ENCODE measurements around the gene TMEM98.
"Not testable (repeated sequence)": the region's sequence is repeated elsewhere in the genome, so short reads cannot be mapped to it uniquely, and the experiment has no call there.

Gene TMEM98

DNA sequence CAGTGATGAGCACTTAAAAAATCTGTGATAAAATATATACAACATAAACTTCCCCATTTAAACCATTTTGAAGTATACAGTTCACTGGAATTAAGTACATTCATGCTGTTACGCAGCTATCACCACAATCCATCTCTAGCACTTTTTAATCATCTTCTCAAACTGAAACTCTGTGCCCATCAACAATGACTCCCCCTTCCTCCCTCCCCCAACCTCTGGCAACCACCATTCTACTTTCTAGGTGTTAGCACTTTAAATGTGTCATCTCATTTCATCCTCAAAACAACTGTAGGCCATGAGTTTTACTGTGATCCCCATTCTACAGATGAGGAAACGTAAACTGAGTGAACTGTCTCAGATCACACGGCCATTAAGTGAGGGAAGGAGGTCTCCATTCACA lies 13.8 kb upstream of the TMEM98 start:
- no peak for DNase-seq (ENCODE audit: low spot score)

GRCh38 chr17:32915245-32915644 lies 12.7 kb upstream of the TMEM98 start:
- DNase-seq (ENCODE audit: low spot score), result no peak

- no peak for DNase-seq (ENCODE audit: low spot score)
Measured at GRCh38 chr17:32916134-32916533, 11.8 kb upstream of the TMEM98 start.

GRCh38 chr17:32917081-32917480 lies 10.9 kb upstream of the TMEM98 start:
- no peak for DNase-seq (ENCODE audit: low spot score)

- DNase-seq (ENCODE audit: low spot score), result no peak
Measured at GRCh38 chr17:32917842-32918241, 10.1 kb upstream of the TMEM98 start.

GRCh38 chr17:32919876-32920275 lies 8.1 kb upstream of the TMEM98 start:
- not testable (repeated sequence) for DNase-seq (ENCODE audit: low spot score)

- no peak for DNase-seq (ENCODE audit: low spot score)
Measured at GRCh38 chr17:32920293-32920692, 7.7 kb upstream of the TMEM98 start.

DNA sequence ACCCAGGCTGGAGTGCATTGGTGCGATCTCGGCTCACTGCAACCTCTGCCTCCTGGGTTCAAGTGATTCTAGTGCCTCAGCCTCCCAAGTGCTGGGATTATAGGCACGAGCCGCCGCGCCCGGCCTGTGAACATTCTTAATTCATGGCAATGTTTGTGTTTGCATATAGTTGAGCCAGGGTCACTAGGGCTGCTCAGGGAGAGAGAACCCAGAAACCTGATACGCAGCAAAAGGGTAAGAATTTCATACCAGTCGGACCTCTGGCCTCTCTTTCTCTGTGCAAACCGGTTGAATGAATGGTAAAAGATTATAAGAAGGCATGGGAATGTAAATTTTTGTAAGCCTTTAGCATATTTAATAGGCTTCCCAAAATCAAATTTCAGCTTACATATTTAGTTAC lies 6.9 kb upstream of the TMEM98 start:
- no peak for DNase-seq (ENCODE audit: low spot score)

DNA sequence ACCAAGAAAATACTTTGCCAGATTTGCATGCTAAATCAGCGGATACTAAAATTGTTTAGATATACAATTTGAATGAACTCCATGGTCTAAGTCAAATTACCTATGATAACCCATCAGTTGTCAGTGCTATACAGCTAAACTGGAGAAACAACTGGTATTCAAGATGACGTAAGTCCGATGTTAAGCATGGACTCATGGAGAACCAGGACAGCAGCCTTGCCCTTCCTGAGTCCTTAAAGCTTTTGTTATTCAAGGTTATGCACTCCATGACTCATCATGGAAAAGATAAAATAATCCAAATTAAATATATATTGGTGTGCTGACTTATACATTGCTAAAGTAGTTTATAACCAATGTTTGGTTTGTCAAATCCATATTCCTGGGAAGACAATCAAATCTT lies 4.0 kb upstream of the TMEM98 start:
- DNase-seq (ENCODE audit: low spot score), result not testable (repeated sequence)

- DNase-seq (ENCODE audit: low spot score), result no peak
Measured at GRCh38 chr17:32926183-32926582, 1.8 kb upstream of the TMEM98 start.

- DNase-seq (ENCODE audit: low spot score), result not testable (repeated sequence)
Measured at GRCh38 chr17:32926789-32927188, 1.2 kb upstream of the TMEM98 start.

DNA sequence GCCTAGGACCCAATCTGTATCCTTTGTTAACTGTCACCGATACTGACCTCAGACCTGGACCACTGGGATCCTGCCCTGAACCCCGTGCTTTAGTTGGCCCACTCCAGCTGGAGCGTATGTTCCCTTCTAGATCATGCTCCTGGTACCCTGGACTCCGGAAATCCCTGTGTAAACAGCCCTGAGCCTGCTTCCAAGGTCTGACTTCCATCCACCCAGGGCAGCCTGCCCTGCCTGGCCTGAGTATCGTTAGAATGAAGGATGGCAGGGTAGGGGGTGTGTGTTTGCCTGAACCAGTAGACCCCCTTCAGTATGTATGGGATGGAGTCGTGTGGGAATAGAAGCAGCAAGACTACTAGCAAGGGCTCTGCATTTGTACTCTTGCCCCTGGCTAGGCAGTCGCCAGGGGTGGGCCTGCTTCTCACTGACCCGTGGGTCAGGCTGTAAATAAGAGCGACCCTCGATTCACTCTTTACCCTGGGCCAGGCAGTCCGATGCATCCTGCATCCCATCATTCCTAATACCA lies 691 bp upstream of the TMEM98 start:
- peak; percentile 35 for DNase-seq (ENCODE audit: low spot score)

DNA sequence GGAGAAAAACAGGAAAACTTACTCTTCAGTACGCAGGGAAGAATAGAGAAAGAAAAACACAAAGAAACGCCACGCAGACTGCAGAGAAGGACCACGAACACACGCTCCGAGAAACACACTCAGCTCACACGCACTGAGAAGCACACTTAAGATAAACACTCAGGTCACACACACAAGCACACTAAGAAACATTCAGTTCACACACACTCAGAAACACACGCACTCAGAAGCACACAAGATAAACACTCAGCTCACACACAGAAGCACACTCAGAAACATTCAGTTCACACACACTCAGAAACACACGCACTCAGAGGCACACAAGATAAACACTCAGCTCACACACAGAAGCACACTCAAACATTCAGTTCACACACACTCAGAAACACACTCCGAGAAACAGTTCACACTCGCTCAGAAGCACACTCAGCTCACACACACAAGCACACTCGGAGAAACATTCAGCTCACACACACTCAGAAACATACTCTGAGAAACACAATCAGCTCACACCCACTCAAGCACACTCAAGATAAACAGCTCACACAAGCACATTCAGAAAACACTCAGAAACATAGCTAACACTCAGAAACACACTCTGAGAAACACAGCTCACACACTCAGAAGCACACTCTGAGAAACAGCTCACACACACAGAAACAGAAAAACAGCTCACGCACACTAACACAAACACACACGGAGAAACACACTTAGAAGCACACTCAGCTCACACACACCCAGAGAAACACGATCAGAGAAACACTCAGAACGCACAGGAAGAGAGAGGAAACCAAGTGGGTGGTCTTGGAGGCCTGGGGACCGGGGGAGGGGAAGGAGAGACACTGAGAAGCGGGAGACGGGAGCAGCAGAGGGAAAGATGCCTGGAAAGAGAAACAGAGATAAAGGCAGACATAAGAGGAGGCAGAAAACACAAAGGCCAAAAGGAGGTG lies 908 bp downstream of the TMEM98 start:
- DNase-seq (ENCODE audit: low spot score), result no peak

DNA sequence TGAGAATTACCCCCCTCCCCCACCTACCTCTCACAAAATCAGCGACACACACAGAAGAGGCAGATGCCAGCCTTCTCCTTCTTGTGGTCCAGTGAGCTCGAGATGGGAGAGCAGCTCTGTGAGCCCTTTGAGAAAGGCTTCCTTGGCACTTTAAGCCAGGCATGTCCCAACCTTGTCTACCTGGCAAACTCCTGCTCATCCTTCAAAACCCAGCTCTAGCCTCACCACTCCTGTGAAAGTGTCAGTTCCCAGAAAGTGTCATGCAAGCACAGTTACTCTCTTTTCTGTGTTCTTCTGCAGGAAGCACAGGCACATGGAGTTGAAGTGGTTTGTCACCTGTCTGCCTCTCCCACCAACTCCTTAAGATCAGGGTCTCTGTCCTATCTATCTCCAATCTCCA lies 1.6 kb downstream of the TMEM98 start:
- no peak for DNase-seq (ENCODE audit: low spot score)

- DNase-seq (ENCODE audit: low spot score), result no peak
Measured at GRCh38 chr17:32930512-32930911, 2.6 kb downstream of the TMEM98 start.

- no peak for DNase-seq (ENCODE audit: low spot score)
Measured at GRCh38 chr17:32931686-32932085, 3.7 kb downstream of the TMEM98 start.

- no peak for DNase-seq (ENCODE audit: low spot score)
Measured at GRCh38 chr17:32933881-32934280, 5.9 kb downstream of the TMEM98 start.

DNA sequence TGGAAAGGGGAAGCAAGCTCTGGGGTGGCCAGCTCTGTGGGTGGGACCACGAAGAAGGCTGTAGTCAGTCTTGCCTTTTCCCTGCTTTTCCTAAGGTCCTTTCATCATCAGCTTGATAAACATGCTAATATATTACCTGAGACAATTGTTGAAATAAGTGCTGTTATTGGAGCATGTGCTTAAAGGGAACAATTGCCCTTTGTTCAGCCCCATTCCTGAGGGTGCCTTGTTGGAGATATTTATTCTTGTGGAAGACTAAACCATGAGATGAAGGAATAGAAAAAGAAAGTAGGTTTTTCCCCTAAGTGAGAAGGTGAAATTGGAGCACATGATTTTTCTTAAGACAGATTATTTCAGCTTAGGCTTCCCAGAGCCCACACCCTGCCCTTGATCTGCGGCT lies 7.8 kb downstream of the TMEM98 start:
- no peak for DNase-seq (ENCODE audit: low spot score)

DNA sequence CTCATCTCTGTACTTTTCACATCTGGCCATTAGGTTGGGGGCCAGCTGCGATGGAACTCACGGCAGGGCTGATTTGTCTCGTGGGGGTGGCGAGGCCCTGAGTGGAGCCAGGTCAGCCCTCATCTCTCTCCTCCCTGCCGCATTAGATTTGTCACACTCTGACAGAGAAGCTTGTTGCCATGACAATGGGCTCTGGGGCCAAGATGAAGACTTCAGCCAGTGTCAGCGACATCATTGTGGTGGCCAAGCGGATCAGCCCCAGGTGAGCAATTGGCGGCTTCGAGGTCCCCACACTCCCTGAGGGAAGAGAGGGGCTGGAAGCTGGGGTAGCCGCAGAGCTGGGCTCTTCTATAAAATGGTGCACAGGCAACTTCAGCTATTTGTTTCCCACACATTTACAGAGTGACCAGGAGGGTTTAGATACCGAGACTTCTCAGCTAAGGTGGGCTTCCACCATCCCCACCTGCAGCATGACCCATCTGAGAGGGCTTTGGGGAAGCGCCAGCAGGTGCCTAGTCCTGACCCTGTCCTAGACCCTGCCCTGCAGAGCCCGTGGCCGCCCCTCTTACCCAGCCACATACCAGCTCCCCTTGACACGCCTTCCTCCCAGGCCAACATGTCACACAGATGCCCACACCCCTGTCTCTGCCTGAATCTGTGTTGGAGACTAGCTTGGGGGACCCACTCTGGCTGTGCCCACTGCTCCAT lies 8.4 kb downstream of the TMEM98 start:
- no peak for DNase-seq (ENCODE audit: low spot score)

GRCh38 chr17:32936894-32937500 lies 9.0 kb downstream of the TMEM98 start:
- peak; percentile 78 for DNase-seq (ENCODE audit: low spot score)

DNA sequence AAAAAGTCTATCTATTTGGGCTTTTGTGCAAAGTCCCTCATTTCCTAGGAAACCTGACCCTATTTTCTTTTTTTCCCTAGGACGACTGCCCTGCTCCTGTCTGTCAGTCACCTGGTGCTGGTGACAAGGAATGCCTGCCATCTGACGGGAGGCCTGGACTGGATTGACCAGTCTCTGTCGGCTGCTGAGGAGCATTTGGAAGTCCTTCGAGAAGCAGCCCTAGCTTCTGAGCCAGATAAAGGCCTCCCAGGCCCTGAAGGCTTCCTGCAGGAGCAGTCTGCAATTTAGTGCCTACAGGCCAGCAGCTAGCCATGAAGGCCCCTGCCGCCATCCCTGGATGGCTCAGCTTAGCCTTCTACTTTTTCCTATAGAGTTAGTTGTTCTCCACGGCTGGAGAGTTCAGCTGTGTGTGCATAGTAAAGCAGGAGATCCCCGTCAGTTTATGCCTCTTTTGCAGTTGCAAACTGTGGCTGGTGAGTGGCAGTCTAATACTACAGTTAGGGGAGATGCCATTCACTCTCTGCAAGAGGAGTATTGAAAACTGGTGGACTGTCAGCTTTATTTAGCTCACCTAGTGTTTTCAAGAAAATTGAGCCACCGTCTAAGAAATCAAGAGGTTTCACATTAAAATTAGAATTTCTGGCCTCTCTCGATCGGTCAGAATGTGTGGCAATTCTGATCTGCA lies 12.9 kb downstream of the TMEM98 start:
- DNase-seq (ENCODE audit: low spot score), result no peak

- no peak for DNase-seq (ENCODE audit: low spot score)
Measured at GRCh38 chr17:32941419-32942032, 13.6 kb downstream of the TMEM98 start.
